ENCODE results near the gene ACVR2A. TPM values are rescaled to one million over a fixed set of nuclear protein-coding genes. Genes with fewer than 3 reads are reported as not detected.

ACVR2A gene
- polyA plus RNA-seq = 139 TPM in 2 replicates
- 289 and 325 TPM in 2 replicates for polyA minus RNA-seq

DNA sequence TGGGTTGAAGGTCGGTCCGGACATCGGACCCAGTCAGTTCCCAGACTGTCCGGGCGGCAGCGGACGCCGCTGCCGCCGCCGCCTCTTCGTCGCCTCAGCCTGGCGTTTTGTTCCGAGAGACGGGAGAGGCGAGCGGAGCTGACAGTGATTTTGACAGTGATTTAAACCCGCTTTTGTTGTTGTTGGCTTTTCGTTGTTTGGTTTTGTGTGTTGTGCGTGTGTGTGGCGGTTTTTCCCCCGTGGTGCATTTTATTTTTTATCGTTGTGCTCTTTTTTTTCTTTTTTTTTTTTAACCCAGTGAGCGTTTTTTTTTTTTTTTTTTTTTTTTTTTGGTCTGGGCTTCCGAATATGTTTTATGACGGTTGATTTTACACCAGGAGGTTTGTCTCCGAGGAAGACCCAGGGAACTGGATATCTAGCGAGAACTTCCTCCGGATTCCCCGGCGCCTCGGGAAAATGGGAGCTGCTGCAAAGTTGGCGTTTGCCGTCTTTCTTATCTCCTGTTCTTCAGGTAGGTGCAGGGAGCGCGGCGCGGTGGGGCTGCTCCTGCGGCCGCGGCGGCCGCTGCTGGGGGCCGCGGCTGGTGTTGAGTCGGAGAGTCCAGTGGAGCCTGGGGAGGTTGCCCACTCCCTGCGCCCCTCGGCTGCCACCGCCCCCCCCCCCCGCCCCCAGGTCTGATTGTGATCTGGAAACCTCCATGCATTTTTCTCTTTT is at the start of gene ACVR2A:
Gene ACVR2A, plus strand, starts transcription at position 333 of the 714 bp plus-strand sequence. Its CDS starts 124 bp downstream, at position 457.
- Histone ChIP-seq H3K4me2 (ENCODE audit: low read length) (peak within 1 kb of the TSS; percentile 83), H4K20me1 (ENCODE audit: insufficient read depth) (peaks cover 5% of the 10 kb centered on the region), H3K79me2 (replicated peaks; ENCODE audit: insufficient read depth, low read length) (peaks cover 47% of the 10 kb centered on the region), H3K9me2 (ENCODE audit: insufficient read depth, low read length) (no peaks in the 10 kb centered on the region), H3K27ac (ENCODE audit: low read length) (peak within 1 kb of the TSS; percentile 96), H3K27me3 (ENCODE audit: insufficient read depth, low read depth, low read length) (no peaks in the 10 kb centered on the region), H3K36me3 (ENCODE audit: insufficient read depth, low read length) (no peaks in the 10 kb centered on the region), H2AFZ (ENCODE audit: low read depth, low read length) (peak within 1 kb of the TSS; percentile 80), H3K9ac (ENCODE audit: low read length) (peak within 1 kb of the TSS; percentile 98), H3F3A (ENCODE audit: insufficient read depth, low read length, poor library complexity, severe bottlenecking) (no peaks in the 10 kb centered on the region), H3K4me3 (ENCODE audit: low read length) (peak within 1 kb of the TSS; percentile 82), H3K9me3 (ENCODE audit: low read length) (no peaks in the 10 kb centered on the region)
- TF ChIP-seq SMC3 (conservative IDR thresholded peaks at IDR 0.05; ENCODE audit: poor library complexity) (peak; percentile 32), TAF1 (IDR thresholded peaks at IDR 0.05; ENCODE audit: low read depth) (peak; percentile 45), RAD21 (conservative IDR thresholded peaks at IDR 0.05) (peak; percentile 37), MXI1 (conservative IDR thresholded peaks at IDR 0.05; ENCODE audit: poor library complexity, severe bottlenecking) (no peak)
- TF ChIP-seq, protein P1, sequence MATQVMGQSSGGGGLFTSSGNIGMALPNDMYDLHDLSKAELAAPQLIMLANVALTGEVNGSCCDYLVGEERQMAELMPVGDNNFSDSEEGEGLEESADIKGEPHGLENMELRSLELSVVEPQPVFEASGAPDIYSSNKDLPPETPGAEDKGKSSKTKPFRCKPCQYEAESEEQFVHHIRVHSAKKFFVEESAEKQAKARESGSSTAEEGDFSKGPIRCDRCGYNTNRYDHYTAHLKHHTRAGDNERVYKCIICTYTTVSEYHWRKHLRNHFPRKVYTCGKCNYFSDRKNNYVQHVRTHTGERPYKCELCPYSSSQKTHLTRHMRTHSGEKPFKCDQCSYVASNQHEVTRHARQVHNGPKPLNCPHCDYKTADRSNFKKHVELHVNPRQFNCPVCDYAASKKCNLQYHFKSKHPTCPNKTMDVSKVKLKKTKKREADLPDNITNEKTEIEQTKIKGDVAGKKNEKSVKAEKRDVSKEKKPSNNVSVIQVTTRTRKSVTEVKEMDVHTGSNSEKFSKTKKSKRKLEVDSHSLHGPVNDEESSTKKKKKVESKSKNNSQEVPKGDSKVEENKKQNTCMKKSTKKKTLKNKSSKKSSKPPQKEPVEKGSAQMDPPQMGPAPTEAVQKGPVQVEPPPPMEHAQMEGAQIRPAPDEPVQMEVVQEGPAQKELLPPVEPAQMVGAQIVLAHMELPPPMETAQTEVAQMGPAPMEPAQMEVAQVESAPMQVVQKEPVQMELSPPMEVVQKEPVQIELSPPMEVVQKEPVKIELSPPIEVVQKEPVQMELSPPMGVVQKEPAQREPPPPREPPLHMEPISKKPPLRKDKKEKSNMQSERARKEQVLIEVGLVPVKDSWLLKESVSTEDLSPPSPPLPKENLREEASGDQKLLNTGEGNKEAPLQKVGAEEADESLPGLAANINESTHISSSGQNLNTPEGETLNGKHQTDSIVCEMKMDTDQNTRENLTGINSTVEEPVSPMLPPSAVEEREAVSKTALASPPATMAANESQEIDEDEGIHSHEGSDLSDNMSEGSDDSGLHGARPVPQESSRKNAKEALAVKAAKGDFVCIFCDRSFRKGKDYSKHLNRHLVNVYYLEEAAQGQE (IDR thresholded peaks at IDR 0.05; ENCODE audit: borderline replicate concordance) = peak; percentile 5

DNA sequence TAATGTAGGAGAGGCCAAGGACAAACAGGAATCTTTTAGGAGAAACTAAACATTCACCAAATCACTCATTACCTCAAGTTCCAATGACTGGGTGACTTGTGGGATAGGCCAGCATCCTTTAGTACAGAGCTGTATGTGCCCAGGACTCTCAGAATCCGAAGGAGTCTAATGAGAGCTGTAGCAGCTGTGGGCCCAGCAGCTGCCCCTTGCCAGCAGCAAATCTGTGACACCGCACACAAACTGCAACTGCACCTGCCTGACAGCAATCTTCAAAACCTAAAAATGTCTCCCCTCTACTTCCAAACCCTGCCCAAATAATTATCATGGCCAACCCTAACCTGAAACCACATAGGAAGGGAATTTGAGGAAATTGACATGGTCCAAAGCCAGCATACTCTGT is 44.5 kb upstream of the ACVR2A start:
- no peak overlapping the region for H3K4me2 ChIP-seq (ENCODE audit: low read length)
- H3K9me3 ChIP-seq (ENCODE audit: low read length) = no peaks in the 10 kb centered on the region
- no peaks in the 10 kb centered on the region for H3K27me3 ChIP-seq (ENCODE audit: insufficient read depth, low read depth, low read length)
- no peaks in the 10 kb centered on the region for H3K9me2 ChIP-seq (ENCODE audit: insufficient read depth, low read length)
- H3K9ac ChIP-seq (ENCODE audit: low read length) = no peak overlapping the region
- H3K36me3 ChIP-seq (ENCODE audit: insufficient read depth, low read length) = no peaks in the 10 kb centered on the region
- no peaks in the 10 kb centered on the region for H4K20me1 ChIP-seq (ENCODE audit: insufficient read depth)
- TF ChIP-seq TAF1 (IDR thresholded peaks at IDR 0.05; ENCODE audit: low read depth) (no peak), RAD21 (conservative IDR thresholded peaks at IDR 0.05) (no peak), SMC3 (conservative IDR thresholded peaks at IDR 0.05; ENCODE audit: poor library complexity) (no peak)
- TF ChIP-seq, protein P1 (IDR thresholded peaks at IDR 0.05; ENCODE audit: borderline replicate concordance) = no peak
- no peak overlapping the region for H3K4me3 ChIP-seq (ENCODE audit: low read length)
- H3F3A ChIP-seq (ENCODE audit: insufficient read depth, low read length, poor library complexity, severe bottlenecking) = no peaks in the 10 kb centered on the region
- no peak overlapping the region for H3K27ac ChIP-seq (ENCODE audit: low read length)
- no peaks in the 10 kb centered on the region for H3K79me2 ChIP-seq (replicated peaks; ENCODE audit: insufficient read depth, low read length)
- H2AFZ ChIP-seq (ENCODE audit: low read depth, low read length) = no peak overlapping the region
